Activated CD8-positive, alpha-beta memory T cell treated with anti-CD3 and anti-CD28 coated beads for 1 hour (primary cell): ENCODE data around the gene ATF7.

Source experiments
- DNase-seq, 2 donors: peaks; one replicate each; pipeline ENCODE4 v3.0.0-alpha.2; 2020; ENCODE audit warnings: low read depth in 1 of 2; ENCODE audit errors: extremely low read depth in 1 of 2

ATF7 gene

GRCh38 chr12:53464685-53465418 lies 161.3 kb downstream of the ATF7 start:
- DNase-seq: no peak

DNA sequence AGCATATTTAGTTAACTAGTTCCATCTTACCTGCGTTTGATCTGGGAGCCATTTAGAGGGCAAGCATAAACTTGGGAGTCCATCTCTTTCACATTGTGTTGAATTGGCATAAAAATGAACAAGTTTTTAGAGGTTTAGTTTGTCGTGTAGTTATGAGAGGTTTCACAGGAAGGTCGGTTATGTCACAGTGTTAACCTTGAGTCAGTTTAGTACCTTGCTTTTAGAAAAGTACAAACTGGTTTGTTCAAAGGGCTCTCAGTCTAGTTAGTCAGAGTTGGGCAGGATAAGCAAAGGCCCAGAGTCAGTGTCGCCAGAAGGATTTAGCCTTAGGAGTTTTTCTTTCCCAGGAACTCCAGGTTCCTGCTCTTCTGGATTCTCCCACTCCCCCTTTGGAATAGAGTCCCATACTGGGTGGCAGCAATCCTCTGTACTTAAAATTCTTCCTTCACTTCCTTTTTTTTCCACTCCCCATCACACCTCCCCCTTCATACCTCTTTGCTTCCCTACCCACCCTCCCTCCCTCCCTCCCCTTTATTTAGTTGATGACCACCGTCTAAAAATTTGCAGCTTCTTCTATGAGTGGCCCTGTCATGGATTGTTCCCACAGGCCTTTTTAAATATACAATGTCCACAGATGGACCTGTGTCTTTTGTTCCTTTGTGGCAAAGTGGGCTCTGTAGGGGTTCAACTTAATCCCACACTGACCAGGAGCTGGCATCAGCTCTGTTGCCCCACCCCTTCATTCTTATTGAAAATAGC lies 162.2 kb downstream of the ATF7 start:
- DNase-seq: no peak

- no peak for DNase-seq
Measured at GRCh38 chr12:53462935-53463334, 163.2 kb downstream of the ATF7 start.

GRCh38 chr12:53461591-53461990 lies 164.6 kb downstream of the ATF7 start:
- no peak for DNase-seq

DNA sequence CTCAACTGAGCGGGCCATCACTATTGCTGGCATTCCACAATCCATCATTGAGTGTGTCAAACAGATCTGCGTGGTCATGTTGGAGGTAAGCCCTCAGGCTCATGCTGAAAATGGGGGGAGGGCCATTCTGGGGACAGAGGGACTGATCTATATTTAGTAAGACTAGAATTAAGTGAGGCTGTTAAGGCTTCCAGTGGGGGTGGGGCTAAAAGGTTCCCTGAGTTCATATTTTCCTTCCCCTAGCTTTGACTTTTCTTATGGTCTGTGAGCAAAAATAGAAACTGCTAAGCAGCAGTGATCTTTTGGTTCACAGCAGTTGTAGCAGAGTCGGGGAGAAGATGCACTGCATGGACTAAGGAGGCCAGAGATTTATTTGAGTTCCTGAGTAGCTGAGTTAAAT lies 165.1 kb downstream of the ATF7 start:
- DNase-seq: no peak

- DNase-seq: no peak
Measured at GRCh38 chr12:53459097-53459496, 167.1 kb downstream of the ATF7 start.
